ENCODE data around the gene CCL25. TPM values are rescaled to one million over a fixed set of nuclear protein-coding genes. Genes with fewer than 3 reads are reported as not detected.

Gene CCL25
- total RNA-seq, 1 donor from 2014 or later, result not detected

GRCh38 chr19:8041531-8041931 is 11.0 kb upstream of the CCL25 start:
- no peak for ATAC-seq
- no peak for DNase-seq (ENCODE audit: missing footprints)
- intact Hi-C loops (cut with DNase I), result no loop called here

- ATAC-seq, result no peak
- no peak for DNase-seq (ENCODE audit: missing footprints)
- intact Hi-C loops (cut with DNase I), result no loop called here
Observed at GRCh38 chr19:8042900-8043299, 9.7 kb upstream of the CCL25 start.

DNA sequence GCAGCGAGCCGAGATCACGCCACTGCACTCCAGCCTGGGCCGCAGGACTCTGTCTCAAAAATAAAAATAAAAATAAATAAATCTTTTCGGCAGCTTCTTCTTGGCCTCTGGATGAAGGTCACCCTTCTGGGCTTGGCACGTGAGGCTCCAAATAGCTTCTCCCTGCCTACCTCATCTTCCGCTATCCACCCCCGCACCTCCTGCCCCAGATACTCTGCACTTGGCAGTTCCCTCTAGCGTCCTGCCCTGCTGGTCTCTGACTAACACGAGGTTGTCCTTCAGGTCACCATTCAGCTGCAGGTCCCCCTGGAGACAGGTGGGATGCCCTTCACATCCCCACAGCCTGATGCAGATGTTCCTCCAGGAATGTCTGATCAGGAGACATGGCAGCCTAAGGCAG is 8.5 kb upstream of the CCL25 start:
- intact Hi-C loops (cut with DNase I), result no loop called here
- ATAC-seq (no peak), DNase-seq (ENCODE audit: missing footprints) (no peak)

- ATAC-seq (no peak), DNase-seq (ENCODE audit: missing footprints) (no peak)
- intact Hi-C loops (cut with DNase I), result no loop called here
Observed at GRCh38 chr19:8045872-8046568, 6.5 kb upstream of the CCL25 start.

- DNase-seq (ENCODE audit: missing footprints) (no peak), ATAC-seq (no peak)
- intact Hi-C loops (cut with DNase I), result no loop called here
Observed at GRCh38 chr19:8046569-8047165, 5.9 kb upstream of the CCL25 start.

- ATAC-seq (peak; percentile 92), DNase-seq (ENCODE audit: missing footprints) (peak; percentile 93)
- intact Hi-C loops (cut with DNase I), result no loop called here
Observed at GRCh38 chr19:8050274-8051096, 2.1 kb upstream of the CCL25 start.

DNA sequence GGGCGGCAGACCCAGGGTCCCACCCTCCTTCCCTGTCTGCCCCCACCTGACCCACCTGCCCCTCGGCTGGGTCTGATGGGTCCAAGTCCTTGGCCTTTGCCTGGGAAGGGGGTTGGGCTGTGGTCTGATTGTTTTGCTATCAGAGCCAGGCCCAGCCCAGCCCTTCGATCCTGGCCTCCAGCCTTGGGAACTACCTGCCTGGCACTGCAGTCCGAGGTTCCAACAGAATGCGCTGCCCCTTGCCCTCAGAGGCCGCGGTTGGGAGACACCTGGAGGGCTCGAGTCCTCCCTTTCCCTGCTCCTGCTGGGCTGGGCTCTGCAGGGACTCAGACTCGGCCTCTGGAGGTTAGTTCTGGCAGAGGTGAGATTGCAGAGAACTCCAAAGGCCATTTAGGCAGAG is 1.6 kb downstream of the CCL25 start:
- ATAC-seq (no peak), DNase-seq (ENCODE audit: missing footprints) (no peak)
- intact Hi-C loops (cut with DNase I), result no loop called here

DNA sequence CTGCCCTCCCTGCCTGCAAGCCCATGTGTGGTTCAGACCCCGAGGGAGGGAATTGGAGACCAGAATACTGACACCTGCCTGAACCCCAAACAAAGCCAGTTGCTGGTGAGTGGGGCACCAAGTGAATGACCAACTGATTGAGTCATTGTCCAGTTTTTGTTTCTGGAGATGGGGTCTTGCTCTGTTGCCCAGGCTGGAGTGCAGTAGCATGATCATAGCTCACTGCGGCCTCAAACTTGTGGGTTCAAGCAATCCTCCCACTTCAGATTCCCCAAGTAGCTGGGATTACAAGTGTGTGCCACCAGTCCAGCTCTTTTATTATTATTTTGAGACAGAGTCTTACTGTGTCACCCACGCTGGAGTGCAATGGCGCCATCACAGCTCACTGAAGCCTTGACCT is 4.0 kb downstream of the CCL25 start:
- intact Hi-C loops (cut with DNase I), result no loop called here
- DNase-seq (ENCODE audit: missing footprints) (no peak), ATAC-seq (no peak)

DNA sequence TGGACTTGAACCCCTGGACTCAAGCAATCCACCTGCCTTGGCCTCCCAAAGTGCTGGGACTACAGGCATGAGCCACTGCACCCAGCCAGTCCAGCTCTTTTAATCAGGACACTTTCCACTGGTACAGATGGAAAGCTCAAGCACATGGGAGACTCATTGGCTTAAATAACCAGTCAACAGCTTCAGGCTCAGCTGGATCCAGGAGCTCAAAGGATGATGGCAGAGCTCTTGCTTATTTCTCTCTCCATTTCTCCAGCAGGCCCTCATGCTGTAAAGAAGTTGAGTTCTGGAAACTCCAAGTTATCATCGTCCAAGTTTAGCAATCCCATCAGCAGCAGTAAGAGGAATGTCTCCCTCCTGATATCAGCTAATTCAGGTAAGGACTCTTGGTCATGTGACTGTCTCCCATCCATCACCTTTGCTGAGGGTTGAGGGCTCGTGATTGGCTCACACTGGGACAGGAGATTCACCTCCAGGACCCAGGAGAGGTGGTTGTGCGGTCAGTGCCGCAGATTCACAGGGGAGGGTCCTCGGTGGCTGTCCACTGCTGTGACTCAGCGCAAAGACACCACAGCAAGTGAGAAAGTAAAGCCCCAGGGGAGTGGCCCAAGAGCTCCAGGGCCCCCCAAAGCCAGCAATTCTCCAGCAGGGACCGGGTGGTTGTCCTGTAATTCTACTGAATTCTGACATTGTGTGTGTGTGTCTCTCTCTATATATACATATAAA is 5.1 kb downstream of the CCL25 start:
- DNase-seq (ENCODE audit: missing footprints), result no peak
- ATAC-seq, result no peak
- intact Hi-C loops (cut with DNase I), result no loop called here

DNA sequence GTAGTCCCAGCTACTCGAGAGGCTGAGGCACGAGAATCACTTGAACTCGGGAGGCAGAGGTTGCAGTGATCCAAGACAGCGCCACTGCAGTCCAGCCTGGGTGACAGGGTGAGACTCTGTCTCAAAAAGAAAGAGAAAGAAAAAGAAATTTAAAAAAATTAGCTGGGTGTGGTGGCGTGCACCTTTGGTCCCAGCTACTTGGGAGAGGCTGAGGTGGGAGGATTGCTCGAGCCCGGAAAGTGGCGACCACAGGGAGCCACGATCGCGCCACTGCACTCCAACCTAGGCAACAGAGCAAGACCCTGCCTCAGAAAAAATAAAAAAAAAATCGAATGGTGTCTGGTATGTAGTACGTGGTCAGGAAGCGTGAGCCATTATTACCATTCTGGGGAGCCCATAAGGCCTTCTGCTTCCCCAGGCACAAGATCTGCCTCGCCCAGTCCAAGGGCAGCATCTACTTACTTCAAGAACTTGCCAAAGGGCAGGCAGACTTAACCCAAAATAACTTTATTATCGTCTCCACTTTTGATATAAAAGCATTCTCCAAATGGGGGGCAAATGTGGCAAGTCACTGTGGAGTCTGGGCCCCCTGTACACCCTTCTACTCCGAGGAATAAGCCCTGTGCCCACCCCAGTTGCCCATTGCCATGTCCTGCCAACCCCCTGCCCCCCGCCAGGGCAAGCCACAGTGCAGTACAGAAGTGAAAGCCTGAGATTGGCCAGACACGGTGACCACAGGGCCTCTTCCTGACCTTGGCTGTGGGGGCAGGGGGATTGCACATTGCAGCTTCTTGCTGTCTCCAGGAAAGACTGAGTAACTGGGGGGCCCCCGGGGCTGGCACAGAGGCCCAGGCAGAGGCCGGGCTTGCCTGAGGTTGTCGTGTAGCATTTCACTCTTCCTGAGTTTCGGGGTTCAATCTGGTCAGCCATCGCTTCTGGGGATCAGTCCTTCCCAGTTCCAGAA is 12.6 kb downstream of the CCL25 start:
- intact Hi-C loops (cut with DNase I), result no loop called here
- no peak for DNase-seq (ENCODE audit: missing footprints)
- ATAC-seq, result no peak

- intact Hi-C loops (cut with DNase I), result no loop called here
- DNase-seq (ENCODE audit: missing footprints) (no peak), ATAC-seq (peak; percentile 13)
Observed at GRCh38 chr19:8065875-8066261, 13.3 kb downstream of the CCL25 start.

DNA sequence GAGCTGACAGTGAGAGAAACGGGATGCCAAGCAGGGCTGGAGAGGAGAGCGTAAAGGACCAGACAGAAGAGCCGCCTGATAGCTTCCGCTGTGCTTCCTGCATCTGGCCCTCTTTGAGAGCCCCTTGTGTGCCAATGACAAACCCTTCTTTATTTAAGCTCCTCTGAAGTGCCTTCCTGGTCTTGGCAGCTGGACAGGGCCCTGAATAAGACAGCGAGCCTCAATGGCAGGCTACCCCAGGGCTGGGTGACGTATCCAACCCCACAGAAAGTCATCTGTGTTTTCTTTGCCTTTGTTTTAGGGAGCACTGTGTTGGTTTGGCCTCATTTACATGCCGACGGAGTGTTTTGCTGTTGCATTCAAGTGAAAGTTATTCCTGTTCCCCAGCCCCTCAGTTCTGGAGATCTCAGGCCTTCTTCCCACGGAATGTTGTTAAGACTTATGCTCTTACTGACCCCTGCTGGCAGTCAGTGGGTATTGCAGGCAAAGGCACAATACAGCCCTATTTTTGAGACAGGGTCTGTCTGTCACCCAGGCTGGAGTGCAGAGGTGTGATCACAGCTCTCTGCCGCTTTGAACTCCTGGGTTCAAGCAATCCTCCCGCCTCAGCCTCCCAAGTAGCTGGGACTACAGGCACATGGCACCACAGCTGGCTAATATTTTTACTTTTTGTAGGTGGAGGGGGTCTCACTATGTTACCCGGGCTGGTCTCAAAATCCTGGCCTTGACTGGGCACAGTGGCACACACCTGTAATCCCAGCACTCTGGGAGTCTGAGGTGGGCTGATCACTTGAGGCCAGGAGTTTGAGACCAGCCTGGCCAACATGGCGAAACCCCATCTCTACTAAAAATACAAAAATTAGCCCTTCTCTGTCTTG is 16.8 kb downstream of the CCL25 start:
- no peak for DNase-seq (ENCODE audit: missing footprints)
- intact Hi-C loops (cut with DNase I), result no loop called here
- no peak for ATAC-seq

GRCh38 chr19:8071912-8072311 is 19.4 kb downstream of the CCL25 start:
- no peak for ATAC-seq
- DNase-seq (ENCODE audit: missing footprints), result no peak
- intact Hi-C loops (cut with DNase I), result no loop called here

DNA sequence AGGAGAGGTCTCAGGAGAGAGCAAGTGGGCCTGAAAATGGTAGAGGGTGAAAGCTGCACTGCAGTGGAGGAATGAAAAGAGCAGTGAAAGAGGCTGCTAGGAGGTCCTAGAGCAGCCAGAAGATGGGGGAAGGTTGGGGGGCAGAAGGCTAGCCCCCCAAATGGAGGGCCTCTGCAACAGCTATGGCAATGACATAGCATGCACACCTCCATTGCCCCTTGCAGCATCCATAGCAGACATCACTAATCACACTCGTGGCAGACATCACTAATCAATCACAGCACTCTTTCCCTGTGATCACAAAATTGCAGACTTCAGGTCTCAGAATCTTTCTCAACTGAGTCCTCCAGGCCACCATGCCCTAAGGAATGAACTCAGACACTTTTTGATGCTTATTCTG is 21.9 kb downstream of the CCL25 start:
- intact Hi-C loops (cut with DNase I), result no loop called here
- no peak for DNase-seq (ENCODE audit: missing footprints)
- ATAC-seq, result no peak

GRCh38 chr19:8075158-8076074 is 22.9 kb downstream of the CCL25 start:
- no peak for DNase-seq (ENCODE audit: missing footprints)
- no peak for ATAC-seq
- intact Hi-C loops (cut with DNase I), result no loop called here

DNA sequence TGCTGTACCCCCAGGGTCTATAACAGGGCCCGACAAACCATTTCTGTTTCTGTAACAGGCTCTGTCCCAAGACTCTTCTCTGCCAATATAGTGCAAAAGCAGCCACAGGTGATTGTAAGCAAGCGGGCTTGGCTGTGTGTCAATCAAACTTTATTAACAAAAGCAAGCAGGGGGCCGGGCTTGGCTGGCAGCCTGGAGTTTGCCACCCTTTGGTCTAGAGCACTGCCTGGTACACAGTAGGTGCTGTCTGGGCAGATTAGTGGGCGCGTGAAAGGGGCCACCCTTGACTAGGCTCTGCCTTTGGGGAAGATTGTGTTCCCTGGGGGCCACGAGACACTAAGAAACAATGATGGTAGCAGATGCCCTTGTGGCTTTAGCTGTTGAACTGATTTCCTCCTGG is 27.4 kb downstream of the CCL25 start:
- DNase-seq (ENCODE audit: missing footprints), result no peak
- ATAC-seq, result no peak
- intact Hi-C loops (cut with DNase I), result no loop called here

- intact Hi-C loops (cut with DNase I), result no loop called here
Observed at GRCh38 chr19:8080832-8081231, 28.3 kb downstream of the CCL25 start.

More at GRCh38 chr19:8080832-8081231, 28.3 kb downstream of the CCL25 start:
- no peak for DNase-seq (ENCODE audit: missing footprints)
- no peak for ATAC-seq
